Epithelial cell of esophagus (primary cell): Measurements from ENCODE around the gene ARL14EP.

Experiments
- DNase-seq: peaks from one replicate; pipeline ENCODE4 v3.0.0; 2010; ENCODE audit warnings: low read depth
- H3K4me3 ChIP-seq: 2 replicates; pipeline ENCODE4 v1.5.1; 2011; ENCODE audit warnings: mild to moderate bottlenecking, low read length, control low read depth
- CTCF ChIP-seq: IDR thresholded peaks from 2 replicates; pipeline ENCODE4 v1.5.1; 2011; ENCODE audit warnings: low read depth, mild to moderate bottlenecking, low read length, control low read depth, inconsistent platforms; ENCODE audit not compliant: insufficient read depth; ENCODE audit errors: missing control alignments

ARL14EP gene

GRCh38 chr11:30285416-30286121, 37.3 kb upstream of the ARL14EP start:
- peak; percentile 80 for DNase-seq

GRCh38 chr11:30291331-30291730, 31.6 kb upstream of the ARL14EP start:
- H3K4me3 ChIP-seq, result no peak overlapping the region
- no peak for TF ChIP-seq CTCF

More at GRCh38 chr11:30285416-30286121, 37.3 kb upstream of the ARL14EP start:
- H3K4me3 ChIP-seq, result no peak overlapping the region
- no peak for TF ChIP-seq CTCF

GRCh38 chr11:30292545-30292944, 30.4 kb upstream of the ARL14EP start:
- no peak for TF ChIP-seq CTCF
- H3K4me3 ChIP-seq, result no peak overlapping the region
- no peak for DNase-seq

More at GRCh38 chr11:30291331-30291730, 31.6 kb upstream of the ARL14EP start:
- no peak for DNase-seq

- TF ChIP-seq CTCF, result no peak
- no peak overlapping the region for H3K4me3 ChIP-seq
- DNase-seq, result no peak
Observed at GRCh38 chr11:30295178-30295885, 27.6 kb upstream of the ARL14EP start.

GRCh38 chr11:30304620-30305019, 18.3 kb upstream of the ARL14EP start:
- no peak overlapping the region for H3K4me3 ChIP-seq
- no peak for TF ChIP-seq CTCF
- no peak for DNase-seq

GRCh38 chr11:30310623-30311022, 12.3 kb upstream of the ARL14EP start:
- no peak overlapping the region for H3K4me3 ChIP-seq
- TF ChIP-seq CTCF, result no peak
- DNase-seq, result no peak
